GM04503 (cell line): ENCODE measurements around the gene FAN1.

Source experiments
- DNase-seq: peaks from one replicate; pipeline ENCODE4 v3.0.0-alpha.2; 2012; ENCODE audit warnings: low read depth

Gene FAN1

GRCh38 chr15:30921106-30921505, 17.4 kb downstream of the FAN1 start:
- no peak for DNase-seq

- no peak for DNase-seq
These were observed 18.2 kb downstream of the FAN1 start for GRCh38 chr15:30921781-30922479.

- DNase-seq = peak; percentile 25
These were observed 19.0 kb downstream of the FAN1 start for GRCh38 chr15:30922480-30923311.

DNA sequence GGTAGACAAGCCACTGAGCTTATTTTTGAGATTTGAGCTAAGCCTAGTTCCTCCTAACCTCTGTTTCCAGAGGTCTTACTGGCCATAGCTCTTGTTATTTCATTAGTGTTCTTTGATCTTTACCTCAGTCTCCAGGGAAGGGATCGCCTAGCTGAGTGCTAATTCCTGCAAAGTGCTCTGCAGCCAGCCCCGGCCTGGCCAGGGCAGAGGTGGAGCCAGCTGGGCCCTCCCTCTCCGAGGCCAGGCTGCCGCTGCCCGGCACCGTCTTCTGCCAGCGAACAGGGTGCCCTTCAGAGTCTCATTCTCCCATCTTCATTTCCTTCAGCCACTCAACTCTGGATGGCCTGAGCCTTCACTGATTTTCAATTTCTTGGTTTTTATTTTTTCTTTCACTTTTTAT, 19.7 kb downstream of the FAN1 start:
- no peak for DNase-seq

- DNase-seq = peak; percentile 73
These were observed 20.6 kb downstream of the FAN1 start for GRCh38 chr15:30924353-30924752.

- no peak for DNase-seq
These were observed 22.0 kb downstream of the FAN1 start for GRCh38 chr15:30925686-30926085.

DNA sequence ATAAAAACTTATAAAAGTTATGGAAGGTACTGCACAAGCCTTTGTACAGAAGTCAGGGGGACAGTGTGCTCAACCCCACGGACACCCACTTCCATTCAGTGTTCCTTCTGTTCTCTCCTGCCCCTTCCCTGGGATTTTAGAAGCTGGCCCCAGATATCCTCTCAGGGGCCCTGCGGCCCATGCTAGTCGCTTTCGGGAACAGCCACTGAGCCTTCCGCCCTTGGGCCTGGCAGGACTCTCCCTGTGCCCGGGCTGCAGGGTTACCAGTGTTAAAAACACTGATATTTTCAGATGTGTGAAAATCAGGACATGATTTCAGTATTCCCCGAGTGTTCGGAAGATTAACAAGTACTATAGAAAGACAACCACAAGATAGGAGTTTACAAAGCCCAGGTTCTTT, 22.4 kb downstream of the FAN1 start:
- no peak for DNase-seq

DNA sequence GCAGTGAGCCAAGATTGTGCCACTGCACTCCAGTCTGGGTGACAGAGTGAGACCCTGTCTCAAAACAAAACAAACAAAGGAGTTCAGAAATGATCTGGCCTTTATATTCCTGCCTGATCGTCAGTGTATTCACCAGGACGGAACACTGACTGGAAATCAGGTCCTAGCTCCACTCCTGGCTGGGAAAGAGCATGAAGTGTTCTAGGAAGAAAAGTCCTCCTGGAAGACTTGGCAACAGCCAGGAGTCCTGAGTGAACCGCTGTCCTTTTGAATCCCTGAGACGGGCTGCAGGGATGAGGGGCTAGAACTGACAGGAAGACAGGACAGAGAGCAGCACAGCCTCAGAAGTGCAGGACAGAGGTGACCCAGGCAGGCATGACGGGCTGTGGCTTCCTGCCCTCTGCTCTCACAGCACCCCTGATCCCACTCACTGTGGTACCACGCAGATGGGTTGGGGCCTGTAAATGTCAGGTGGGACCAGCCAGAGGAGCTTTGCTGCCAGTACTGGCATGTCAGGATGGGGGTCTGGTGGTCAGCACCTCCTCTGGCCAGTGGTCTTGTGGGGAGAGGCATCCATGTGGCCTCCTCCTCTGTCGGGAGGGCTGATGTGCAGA, 23.5 kb downstream of the FAN1 start:
- no peak for DNase-seq

DNA sequence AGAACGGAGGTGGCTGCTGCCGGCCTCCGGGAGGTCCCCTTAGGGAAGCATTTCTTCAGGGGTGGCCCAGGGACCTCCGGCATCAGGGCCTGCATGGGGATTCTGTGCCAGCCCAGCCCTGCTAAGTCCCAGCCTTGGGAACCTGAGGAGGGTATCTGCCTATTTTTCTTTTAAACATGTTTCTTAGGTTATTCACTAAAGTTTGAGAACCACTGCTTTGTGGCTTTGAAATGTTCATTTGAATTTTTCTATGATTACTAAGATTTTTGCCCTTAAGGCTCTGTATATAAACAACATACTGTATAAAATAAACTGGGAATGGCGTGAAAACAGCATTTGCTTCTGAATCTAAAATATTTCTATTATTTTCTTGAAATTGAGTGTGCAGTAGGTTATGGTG, 24.4 kb downstream of the FAN1 start:
- no peak for DNase-seq

DNA sequence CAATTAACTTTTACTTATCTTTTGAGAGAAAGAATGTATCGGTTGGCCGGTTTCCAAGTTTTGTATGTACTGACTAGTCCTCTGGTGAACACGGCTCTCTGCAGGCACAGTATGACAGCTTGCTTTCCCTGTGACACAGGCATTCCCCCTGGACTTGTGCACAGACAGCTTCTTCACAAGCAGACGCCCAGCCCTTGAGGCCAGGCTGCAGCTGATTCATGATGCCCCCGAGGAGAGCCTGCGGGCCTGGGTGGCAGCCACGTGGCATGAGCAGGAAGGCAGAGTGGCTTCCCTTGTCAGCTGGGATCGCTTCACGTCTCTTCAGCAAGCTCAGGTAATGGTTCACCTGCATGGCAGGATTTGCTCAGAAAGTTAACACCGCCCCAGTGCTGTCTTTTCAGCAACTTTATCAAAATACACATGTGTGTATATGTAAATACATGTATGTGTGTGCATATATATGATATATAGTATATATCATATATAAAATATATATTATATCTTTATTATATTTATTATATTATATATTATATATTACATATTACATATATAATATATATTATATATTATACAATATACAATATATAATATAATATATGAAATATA, 25.5 kb downstream of the FAN1 start:
- no peak for DNase-seq

- DNase-seq = no peak
These were observed 26.3 kb downstream of the FAN1 start for GRCh38 chr15:30929982-30930381.

- no peak for DNase-seq
These were observed 26.7 kb downstream of the FAN1 start for GRCh38 chr15:30930422-30930821.

- DNase-seq = no peak
These were observed 29.6 kb downstream of the FAN1 start for GRCh38 chr15:30933293-30933692.

- DNase-seq = no peak
These were observed 35.4 kb downstream of the FAN1 start for GRCh38 chr15:30939161-30939560.

DNA sequence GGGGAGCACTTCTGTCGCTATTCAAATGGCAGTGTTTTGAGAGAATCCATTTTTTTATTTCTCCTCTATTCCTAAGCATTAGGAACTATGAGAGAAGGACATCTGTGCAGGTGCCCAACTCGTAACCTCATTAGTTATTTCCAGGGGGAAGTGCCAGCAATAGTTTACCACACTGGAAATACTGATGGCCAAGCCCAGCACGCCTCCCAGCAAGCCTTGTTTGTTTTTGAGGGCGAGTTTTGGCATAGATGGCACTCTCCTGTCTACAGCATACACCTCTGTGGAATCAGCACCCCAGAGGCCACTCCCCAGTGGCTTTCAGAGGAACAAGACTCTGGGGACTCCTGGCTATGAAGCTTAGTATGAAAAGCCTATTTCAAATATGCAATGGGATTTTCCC, 36.6 kb downstream of the FAN1 start:
- DNase-seq = no peak

GRCh38 chr15:30941520-30941919, 37.8 kb downstream of the FAN1 start:
- no peak for DNase-seq

GRCh38 chr15:30943654-30944335, 40.1 kb downstream of the FAN1 start:
- DNase-seq = no peak

- no peak for DNase-seq
These were observed 49.5 kb downstream of the FAN1 start for GRCh38 chr15:30953183-30953582.

- peak; percentile 83 for DNase-seq
These were observed 50.1 kb downstream of the FAN1 start for GRCh38 chr15:30953731-30954378.

DNA sequence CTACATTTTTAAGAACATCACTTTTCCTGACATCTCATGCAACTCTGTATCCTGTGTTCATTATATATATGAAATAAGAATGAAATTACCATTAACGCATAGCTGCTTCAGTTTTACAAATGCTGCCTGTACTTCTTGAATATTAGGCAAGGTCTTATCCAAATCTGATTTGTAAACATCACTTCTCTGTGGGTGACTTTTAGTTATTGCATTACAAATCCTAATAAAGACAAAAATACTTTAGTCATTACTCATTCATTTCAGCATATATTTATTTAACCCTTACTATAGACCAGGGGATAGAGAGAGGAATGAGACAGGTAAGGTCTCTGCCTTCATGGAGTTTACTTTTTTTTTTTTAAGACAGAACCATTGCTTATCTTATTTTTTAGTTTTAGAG, 51.0 kb downstream of the FAN1 start:
- DNase-seq = no peak
